Measurements from ENCODE around the gene CALD1.

CALD1 gene

DNA sequence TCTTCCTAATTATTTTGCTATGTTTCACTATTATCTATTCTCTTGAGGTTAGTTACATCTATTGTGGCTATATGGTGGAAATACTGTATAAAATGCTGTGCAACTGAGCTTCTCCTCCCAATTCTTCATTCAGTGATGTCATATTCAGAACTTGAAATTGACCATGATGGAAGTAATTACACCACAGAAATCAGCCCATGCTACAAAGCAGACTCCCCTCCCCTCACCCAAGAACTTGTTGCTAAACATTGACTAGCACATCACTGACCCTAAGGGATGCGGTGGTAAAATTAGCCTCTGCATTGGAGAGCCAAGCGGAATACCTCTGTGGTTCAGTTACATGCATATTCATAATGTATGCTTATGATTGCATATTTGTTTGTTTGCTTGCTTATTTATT lies 8.8 kb downstream of the CALD1 start:
- no peak for DNase-seq

DNA sequence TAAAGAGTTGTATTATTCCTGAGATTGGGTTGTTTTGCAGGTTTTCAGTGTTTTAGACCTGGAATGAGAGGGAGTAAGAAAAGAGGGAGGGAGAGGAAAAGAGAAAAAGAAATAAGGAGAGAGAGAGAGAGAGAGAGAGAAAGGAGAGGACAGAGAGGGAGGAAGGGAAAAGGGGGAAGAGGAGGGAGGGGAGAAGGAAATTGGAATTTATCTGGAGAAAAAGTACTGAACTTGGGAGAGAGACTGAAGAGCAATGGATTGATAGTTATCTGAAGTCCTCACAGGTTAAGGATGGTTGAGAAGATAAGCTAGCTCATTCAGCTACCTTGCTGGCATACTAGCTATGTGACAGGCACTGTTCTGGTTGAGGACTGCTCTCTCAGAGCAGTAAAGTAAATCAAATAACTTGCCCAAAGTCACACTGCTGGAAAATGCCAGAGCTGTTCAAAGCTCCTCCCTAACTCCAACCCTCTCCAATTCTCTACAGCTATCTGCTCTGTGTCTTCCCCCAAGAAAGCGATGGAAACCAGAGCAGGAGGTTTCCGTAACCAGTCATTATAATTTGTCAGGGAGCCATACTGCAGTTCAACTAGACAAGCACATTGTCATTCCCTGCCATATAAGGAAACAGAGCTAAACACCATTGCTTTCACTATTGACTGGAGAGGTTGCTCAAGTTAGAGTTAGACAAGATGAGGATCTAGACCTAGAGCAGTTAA lies 10.7 kb downstream of the CALD1 start:
- DNase-seq: peak; percentile 79

DNA sequence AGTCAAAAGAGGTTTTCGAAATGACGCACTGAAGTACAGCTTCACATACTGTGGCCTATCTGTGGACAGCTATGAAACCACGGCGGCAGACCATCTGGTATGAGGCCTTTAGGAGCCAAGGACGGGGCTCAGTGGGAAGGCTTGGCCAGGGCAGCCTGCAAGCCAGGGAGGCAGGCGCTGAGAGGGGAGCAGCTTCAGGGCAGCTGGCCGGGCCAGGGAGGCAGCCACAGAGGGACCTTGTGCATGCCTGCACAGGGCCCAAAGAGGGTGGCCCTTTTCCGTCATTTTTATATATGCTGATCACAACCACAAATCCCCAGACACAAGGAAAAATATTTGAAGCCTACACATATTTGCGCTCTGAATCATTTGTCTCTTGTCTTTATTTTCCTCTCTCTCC lies 13.5 kb downstream of the CALD1 start:
- peak; percentile 96 for DNase-seq

DNA sequence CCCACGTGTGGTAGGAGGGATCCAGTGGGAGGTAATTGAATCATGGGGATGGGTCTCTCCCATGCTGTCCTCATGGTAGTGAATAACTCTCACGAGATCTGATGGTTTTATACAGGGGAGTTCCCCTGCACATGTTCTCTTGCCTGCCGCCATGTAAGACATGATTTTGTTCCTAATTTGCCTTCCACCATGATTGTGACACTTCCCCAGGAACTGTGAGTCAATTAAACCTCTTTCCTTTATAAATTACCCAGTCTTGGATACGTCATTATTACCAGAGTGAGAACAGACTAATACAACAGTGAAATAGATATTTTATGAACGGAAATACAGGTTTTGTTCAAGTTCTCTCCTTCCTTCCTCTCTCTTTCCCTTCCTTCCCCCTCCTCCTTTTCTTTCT lies 15.8 kb downstream of the CALD1 start:
- DNase-seq: no peak

DNA sequence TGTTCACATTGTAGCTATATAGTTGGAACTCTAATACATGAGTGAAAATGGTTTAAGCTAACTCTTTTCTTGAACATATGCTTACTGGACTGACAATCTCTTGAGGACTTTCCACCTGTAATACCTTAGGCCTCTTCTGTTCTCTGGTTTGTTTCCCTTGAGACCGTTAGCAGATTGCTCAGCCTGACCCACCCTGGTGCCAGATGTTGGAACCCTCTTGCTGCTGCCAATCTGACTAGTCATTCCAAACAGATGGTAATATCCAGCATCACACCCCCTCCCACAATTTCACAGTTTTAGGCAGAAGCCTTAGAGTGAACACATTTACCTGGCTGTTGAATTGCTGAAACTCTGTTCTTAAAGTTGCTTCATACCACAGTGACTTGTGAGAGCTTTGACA lies 18.7 kb downstream of the CALD1 start:
- no peak for DNase-seq

DNA sequence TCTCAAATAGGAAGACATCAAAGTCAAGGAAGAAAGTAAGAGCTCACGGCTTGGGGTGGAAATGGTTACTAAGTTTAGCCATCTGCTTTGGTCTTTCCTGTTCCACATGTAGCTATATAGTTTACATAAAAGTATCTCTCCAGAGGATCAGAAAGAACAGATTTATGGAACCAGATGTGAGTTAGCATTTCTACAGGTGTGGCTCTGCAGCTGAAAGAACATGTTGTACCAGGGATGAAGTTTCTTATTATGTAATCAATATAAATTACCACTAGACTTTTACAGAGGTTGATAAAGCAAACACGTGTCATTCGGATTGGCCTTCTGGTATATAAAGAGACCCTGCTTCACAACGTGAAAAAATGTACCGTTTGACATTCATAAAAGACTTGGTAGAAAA lies 19.9 kb downstream of the CALD1 start:
- no peak for DNase-seq

DNA sequence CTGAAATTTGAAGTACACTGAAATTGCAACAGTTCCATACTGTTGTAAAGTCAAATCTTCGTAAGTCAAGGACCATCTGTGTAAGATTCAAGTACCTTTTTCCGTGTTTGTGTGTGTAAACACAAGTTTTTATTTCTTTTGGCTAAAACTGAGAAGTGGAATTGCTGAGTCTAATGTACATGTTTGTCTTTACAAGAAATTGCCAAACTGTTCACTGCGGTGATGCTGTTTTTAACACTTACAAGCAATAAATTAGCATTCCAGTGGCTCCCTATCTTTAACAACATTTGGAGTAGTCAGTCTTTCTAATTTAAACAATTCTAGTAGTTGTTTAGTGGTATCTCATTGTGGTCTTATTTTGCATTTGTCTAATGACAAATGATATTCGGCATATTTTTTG lies 23.3 kb downstream of the CALD1 start:
- DNase-seq: no peak

DNA sequence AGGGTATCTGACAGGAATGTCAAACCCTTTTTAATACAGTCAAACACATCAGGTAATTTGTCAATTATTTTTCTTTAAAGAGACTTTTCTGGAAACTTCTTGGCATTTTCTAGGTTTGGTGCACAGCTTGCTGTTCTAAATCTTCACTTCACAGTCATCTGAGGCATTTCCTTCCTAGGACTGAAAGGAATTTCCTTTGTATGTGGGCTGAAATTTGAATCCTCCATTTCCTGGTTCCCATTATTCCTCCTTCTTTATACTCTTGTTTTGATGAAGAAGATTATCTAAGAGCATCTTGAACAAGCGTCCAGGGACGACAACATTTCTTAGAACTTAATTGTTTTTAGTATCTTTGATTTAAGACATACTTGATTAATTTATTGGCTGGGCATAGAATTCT lies 24.9 kb downstream of the CALD1 start:
- peak; percentile 77 for DNase-seq

DNA sequence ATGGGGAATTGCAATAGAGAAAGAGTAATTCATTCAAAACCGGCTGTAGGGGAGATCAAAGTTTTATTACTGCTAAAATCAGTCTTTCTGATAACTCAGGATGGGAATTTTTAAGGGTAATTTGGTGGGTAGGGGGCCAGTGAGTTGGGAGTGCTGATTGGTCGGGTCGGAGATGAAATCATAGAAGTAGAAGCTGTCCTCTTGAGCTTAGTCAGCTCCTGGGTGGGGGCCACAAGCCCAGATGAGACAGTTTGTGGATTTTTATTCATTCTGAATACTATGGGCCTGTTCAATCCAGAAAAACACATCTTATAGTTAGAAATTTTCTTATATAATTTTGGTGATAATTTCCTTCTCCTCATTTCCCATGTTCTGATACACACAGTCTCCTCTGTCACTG lies 25.4 kb downstream of the CALD1 start:
- no peak for DNase-seq

DNA sequence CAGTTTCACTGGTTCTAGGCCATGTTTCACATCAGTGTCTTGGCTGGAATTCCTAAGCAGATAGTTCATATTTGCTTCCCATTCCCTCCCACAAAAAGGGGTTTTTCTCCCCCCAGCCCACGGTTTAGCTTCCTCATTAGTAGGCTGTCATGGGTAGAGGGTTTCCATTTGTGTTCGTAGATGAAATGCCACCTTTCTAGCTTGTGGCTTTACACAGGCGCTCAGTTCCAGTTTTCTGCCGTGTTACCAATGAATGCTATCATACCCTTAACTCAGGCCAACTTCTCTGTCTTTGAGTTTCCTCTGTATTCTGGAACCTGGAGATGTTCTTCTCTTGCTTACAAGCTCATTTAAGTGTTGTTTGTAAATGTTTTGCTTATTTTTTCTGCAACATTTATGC lies 26.8 kb downstream of the CALD1 start:
- no peak for DNase-seq

DNA sequence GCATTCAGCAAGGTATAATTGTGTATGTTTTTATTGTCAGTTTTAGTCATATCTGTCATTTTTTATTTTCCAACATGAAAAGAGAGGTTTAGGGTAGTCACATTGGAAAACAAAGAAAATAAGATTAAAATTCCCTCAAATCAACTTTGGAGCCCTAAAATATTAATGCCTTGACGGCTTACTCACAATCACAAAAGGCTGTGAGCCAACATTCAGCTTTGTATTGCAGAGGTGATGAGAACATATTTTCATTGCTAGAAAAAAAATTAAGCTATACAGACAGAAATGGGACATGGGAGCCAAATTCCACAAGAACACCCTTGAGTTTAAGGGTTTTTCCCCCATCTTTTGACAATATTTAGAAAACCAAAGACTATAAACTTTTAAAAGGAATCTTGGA lies 30.2 kb downstream of the CALD1 start:
- no peak for DNase-seq

DNA sequence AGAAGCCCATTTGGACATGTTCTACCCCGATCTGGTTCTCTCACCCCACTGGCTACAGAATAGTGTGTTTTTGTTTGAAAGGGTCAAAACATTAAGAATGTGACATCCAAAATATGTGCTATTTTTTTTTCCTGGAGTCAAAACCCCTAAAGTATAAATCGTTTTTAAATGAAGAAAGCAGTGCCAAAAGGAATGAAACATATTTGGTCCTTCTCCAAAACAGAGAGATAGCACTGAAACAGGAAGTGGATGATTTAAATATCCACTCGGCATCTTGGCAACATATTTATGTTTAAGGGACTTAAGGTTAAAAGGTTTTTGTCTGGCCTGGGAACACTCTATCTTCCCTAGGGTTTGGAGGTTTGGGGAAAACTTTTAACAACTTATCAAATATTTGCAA lies 32.3 kb downstream of the CALD1 start:
- DNase-seq: peak; percentile 62

DNA sequence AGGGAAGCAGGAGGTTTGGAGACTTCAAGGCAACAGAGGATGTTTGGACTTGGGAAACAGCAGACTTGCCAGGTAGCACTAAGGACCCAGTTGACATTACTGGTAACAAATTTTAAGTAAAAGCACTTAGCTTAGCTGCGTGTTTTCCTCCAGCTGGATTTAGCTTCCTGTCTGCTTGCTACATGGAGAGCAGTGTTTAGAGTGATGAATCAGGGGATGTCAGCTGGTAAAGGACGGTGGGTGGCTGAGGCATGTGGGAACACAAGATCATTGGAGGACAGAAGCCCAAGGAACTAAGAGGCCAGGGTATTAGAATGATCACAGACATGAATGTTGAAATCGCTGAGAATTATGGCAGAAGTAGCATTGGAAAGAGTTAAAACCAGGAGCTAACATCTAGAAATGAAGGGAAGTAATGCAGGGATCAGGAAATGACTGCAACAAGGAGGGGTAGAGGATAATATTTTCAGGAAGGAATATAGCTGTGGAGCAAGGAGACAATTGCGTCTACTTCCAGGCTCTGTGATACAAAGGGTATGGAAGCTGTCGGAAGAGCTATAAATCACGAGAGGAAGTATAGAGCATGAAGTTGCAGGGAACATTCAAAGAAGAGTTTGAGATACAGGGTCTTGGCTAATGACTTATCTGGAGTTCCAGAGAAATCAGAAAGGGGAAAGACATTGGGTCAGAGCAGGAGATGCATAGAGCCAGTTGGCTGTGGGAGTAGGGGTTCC lies 34.4 kb downstream of the CALD1 start:
- DNase-seq: peak; percentile 62

DNA sequence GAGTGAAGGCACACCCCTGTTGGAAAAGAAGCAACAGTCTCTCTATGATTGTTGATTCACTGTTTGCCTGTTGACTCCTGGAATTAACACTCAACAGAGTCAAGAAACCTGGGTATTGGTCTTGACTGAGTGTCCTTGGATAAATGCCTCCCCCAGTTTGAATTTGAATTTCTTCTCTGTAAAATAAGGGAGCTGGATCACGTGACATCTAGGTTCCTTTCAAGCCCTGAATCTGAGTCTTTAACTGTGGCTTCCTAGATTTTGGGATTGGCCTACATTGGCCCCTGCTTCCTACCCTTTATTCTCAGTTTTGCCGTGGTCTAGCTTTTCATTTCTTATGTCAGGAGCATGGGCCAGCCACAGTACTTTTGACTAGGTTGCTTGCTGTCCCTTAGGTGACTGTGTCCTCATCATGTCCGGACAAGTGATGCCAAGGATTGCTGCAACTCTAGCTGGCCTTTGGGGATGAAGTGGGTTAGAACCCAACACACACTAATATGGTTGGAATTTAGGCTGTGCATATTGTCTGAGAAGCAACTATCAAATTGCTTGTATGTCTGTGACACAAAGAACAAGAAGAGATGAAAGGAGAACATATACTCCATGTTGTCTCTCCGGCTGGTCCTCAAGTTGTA lies 35.4 kb downstream of the CALD1 start:
- no peak for DNase-seq

DNA sequence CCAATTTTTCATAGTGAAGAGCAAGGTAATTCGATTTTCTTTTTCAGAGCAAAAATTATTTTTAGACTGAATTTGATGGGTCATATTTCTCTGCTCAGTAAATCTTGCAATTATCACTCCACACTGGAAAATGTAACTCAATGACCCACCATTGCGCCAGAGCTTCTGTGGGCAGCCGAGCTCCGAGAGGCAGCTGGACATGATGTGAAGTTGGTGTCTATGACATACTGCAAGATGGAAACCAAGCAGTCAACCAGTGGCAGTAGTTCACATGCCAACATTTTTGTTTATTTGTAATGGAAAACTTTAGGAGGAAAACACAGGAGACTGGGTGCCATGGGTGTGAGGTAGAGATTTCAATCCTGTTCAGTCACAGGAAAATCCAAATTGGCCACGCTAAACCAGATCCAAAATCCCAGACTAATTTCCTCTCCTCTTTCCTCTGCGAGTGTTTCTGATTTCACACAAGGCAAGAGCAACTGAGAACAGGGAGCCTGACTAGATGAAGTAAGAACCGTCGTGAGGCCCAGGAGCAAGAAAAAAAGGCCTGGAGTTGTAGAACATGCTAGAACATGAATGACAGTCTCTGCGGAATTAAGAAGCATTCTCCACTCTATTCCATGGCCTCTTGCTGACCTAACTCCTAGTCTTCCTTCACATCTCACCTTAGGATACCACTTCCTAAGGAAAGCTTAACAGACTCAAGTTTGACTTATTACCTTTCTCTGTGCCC lies 39.3 kb downstream of the CALD1 start:
- DNase-seq: no peak

DNA sequence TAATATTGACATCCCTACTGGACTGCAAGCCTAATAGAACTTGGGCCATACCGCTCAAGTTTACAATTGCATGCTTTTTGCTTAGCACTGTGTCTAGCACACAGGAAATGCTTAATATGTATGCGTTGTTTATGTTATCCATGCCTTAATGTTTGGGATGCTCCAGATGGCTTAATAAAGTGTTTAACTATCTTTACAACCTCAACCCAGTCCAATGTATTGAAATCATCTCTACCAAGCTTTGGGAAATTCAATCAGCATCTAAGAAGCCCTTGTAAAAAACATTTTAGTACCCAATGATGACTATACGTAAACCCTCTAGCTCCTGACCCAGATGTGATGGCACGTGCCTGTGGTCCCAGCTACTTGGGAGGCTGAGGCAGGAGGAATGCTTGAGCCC lies 40.0 kb downstream of the CALD1 start:
- no peak for DNase-seq

DNA sequence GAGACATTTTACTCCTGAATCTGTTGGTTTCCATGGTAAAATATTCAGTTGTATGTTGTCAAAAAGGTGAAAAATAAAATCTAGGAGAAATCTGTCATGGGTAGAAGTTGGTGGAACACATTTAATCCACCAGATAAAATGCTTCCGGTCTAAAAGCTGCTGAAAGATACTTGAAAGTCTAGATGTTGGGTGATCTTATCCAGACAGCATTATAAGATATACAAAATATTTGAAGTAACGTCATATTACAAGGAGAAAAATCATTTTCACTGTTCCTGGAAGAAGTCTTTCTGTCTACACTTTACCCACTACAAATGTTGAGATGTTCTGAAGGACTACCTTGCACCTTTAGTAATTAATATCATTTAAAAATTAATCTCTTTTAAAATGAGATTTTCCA lies 40.9 kb downstream of the CALD1 start:
- DNase-seq: no peak

DNA sequence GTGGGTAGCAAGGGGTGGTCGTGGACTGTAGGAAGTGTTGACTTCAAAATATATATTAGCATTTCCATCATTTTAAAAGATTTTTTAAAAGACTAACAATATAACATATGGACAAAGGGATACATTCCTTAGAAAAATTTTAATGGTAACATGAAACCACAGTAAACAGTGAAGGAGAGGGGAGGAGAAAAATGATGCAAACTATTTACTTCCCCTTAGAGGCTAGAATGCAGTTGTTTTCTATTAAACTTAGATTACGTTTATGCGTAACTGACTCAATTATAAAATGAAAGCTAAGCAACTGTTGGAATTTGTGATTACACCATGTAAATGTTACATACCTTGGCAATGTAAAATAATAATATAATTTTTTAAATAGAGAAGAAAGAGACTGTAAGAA lies 41.3 kb downstream of the CALD1 start:
- no peak for DNase-seq

DNA sequence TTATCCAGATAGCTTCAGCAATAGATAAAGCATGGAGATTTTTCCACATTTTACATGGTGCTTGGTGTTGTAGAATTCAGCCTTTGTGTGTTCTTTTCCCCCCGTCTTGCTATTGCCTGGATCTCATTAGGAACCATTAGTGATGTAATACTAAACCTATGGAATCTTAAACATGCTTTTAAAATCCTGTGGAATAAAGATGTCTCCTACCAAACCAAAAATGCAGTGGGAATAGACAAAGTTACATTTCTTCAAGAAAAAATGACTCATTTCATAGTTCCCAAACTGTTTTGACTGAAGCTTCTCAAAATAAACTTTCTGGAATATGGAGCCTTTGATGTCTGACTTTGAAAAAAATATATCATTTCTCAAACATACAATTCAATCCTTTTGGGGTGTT lies 44.0 kb downstream of the CALD1 start:
- peak; percentile 96 for DNase-seq

DNA sequence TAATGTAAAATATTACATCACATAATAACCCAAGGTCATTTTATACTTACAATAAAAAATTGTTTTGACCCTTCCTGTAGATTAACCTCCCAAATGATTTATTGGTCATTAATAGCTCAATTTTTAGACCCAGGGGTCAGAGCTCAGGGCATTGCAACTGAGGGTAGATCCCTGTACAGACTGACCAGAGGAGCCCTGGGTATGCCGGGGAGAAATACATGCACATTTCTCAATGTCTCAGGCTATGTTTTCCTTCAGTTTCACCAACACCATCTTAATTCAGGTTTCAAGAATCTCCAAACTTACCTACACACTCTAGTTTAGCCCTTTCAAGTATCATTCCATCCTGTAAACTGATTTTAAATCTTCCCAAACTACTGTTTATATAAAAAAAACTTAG lies 46.2 kb downstream of the CALD1 start:
- DNase-seq: no peak

DNA sequence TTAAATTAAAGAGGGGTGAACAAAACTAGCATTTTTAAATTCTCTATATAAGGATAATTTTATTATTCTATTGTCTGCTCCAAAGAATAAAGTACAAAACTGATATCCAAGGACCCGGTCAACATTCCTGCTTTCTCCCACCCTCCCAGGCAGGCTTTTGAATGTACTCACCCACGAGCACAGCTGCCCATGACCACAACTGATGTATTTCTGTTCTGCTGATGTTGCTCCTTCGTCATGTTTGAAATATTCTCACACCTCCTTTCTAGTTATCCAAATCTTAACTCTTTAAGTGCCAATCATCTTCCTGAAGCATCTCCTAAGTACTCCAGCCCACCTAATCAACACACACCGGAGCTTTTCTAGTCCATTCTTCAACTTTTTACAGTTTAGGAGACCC lies 46.7 kb downstream of the CALD1 start:
- DNase-seq: peak; percentile 87

DNA sequence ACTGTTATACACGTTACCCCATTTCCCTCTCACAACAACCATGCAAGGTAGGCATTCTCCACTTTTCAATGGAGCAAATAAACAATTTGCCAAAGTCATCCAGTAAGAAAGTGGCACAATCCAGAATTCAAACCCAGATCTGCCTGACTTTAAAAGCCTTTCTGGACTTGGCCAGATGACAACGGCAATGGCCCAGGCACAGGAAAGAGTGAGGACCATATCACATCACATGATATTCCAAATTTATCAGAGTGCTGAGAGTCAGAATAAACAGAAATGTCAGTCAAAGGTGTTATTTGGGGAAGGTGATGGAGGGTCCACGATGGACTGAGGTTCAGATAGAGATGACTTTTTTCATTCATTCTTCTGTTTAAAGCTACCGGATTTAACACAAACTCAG lies 48.0 kb downstream of the CALD1 start:
- no peak for DNase-seq

DNA sequence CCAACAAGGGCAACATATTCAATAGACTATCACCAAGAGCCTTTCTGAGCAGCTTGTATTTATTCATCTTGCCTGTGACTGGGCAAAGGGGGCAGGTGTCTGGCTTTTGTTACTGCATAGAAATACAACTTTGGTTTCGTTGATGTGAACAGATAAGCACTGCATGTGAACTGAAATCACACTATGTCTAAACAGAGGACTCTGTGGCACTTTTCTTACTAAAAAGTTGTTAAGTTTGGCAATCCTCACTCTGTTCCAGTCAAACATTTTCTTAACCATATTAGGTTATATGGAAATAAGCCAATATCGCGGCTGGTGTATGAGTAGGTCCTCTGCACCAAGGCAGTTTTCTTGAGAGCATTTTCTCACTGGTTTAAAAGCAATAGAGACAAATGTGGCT lies 48.5 kb downstream of the CALD1 start:
- peak; percentile 92 for DNase-seq

Measured in fibroblast of skin of back (primary cell).